IMR-90 (cell line): ENCODE measurements around the gene PTGDR. TPM values are rescaled to one million over a fixed set of nuclear protein-coding genes. Genes with fewer than 3 reads are reported as not detected.

Experiments
- ATAC-seq: fragments of 200-7000 bp; cut with Tn5 transposase; 2 replicates; pipeline ENCODE4 v1.9.1; 2020; ENCODE audit warnings: low read depth, mild to moderate bottlenecking, moderate library complexity
- BruUV-seq: library from RNA; stranded (reverse); fragments of 400-500 nt; replicated peaks from 2 replicates; lab custom pipeline; 2021; lab: Mats Ljungman, UMichigan
- CTCF ChIA-PET: fragments of 300-600 bp; formaldehyde crosslinking; extraction: SDS; loops from one replicate; lab custom pipeline; 2021; ENCODE audit warnings: antibody characterized with exemption; lab: Yijun Ruan, JAX
- POLR2A ChIA-PET: fragments of 300-600 bp; sonication (Branson Sonifier 250); formaldehyde crosslinking; loops from one replicate; lab custom pipeline; 2022; ENCODE audit warnings: antibody characterized with exemption; ENCODE audit not compliant: unreplicated experiment; lab: Charles Lee
- DNase-seq: peaks from one replicate; pipeline ENCODE4 v3.0.0; 2013
- H2AFZ ChIP-seq: replicated peaks from 2 replicates; pipeline ENCODE3; 2013; ENCODE audit warnings: low read length, mild to moderate bottlenecking; ENCODE audit not compliant: poor library complexity
- H2AK5ac ChIP-seq: 2 replicates; pipeline ENCODE4 v1.6.1; 2013; ENCODE audit warnings: low read depth, low read length, inconsistent platforms
- H2AK9ac ChIP-seq: replicated peaks from 2 replicates; pipeline ENCODE3; 2013; ENCODE audit warnings: mild to moderate bottlenecking, low read depth, low read length, moderate library complexity; ENCODE audit not compliant: poor library complexity
- H2BK120ac ChIP-seq: 2 replicates; pipeline ENCODE4 v1.6.1; 2013; ENCODE audit warnings: low read depth, low read length, inconsistent platforms
- H2BK15ac ChIP-seq: 3 replicates; pipeline ENCODE4 v1.6.1; 2013; ENCODE audit warnings: low read depth, low read length, inconsistent platforms
- H2BK20ac ChIP-seq: 2 replicates; pipeline ENCODE4 v1.6.1; 2013; ENCODE audit warnings: low read depth, mild to moderate bottlenecking, inconsistent platforms, low read length, moderate library complexity
- H2BK5ac ChIP-seq: 2 replicates; pipeline ENCODE4 v1.6.1; 2013; ENCODE audit warnings: mild to moderate bottlenecking, low read depth, low read length, inconsistent platforms; ENCODE audit not compliant: poor library complexity, severe bottlenecking
- H3K14ac ChIP-seq: replicated peaks from 2 replicates; pipeline ENCODE4 v1.6.1; 2013; ENCODE audit warnings: low read depth, low read length, inconsistent platforms
- H3K18ac ChIP-seq: 2 replicates; pipeline ENCODE4 v1.6.1; 2013; ENCODE audit warnings: low read depth, low read length, control low read depth
- H3K23ac ChIP-seq: 2 replicates; pipeline ENCODE4 v1.6.1; 2013; ENCODE audit warnings: low read depth, low read length, inconsistent platforms
- H3K27ac ChIP-seq: 2 replicates; pipeline ENCODE4 v1.5.1; 2013; ENCODE audit warnings: mild to moderate bottlenecking, control low read depth, low read length; ENCODE audit not compliant: insufficient read depth
- H3K27me3 ChIP-seq: 2 replicates; pipeline ENCODE4 v1.6.1; 2013; ENCODE audit warnings: low read length; ENCODE audit not compliant: control insufficient read depth, insufficient read depth
- H3K36me3 ChIP-seq: 2 replicates; pipeline ENCODE4 v1.6.1; 2013; ENCODE audit warnings: low read length, mixed read lengths; ENCODE audit not compliant: control insufficient read depth, insufficient read depth
- H3K4ac ChIP-seq: 2 replicates; pipeline ENCODE4 v1.6.1; 2013; ENCODE audit warnings: low read depth, low read length, inconsistent platforms
- H3K4me1 ChIP-seq: 2 replicates; pipeline ENCODE4 v1.6.1; 2013; ENCODE audit warnings: low read length, mixed read lengths; ENCODE audit not compliant: control insufficient read depth, insufficient read depth
- H3K4me2 ChIP-seq: 2 replicates; pipeline ENCODE4 v1.6.1; 2013; ENCODE audit warnings: low read depth, mild to moderate bottlenecking, control low read depth, low read length, moderate library complexity
- H3K4me3 ChIP-seq: 2 replicates; pipeline ENCODE4 v1.5.1; 2013; ENCODE audit warnings: low read depth, mild to moderate bottlenecking, control low read depth, low read length, moderate library complexity; ENCODE audit not compliant: insufficient read depth
- H3K56ac ChIP-seq: 2 replicates; pipeline ENCODE4 v1.6.1; 2013; ENCODE audit warnings: low read length, inconsistent platforms; ENCODE audit not compliant: insufficient read depth; ENCODE audit errors: extremely low read depth
- H3K79me1 ChIP-seq, 2 experiments: 2 replicates each; pipeline ENCODE4 v1.6.1; 2013; ENCODE audit warnings: low read length in 2 of 2, inconsistent platforms in 1 of 2, low read depth in 1 of 2
- H3K9ac ChIP-seq: 2 replicates; pipeline ENCODE4 v1.6.1; 2013; ENCODE audit warnings: low read depth, low read length, control low read depth
- H3K9me1 ChIP-seq: 2 replicates; pipeline ENCODE4 v1.6.1; 2013; ENCODE audit warnings: low read length, inconsistent platforms; ENCODE audit not compliant: insufficient read depth
- H3K9me3 ChIP-seq: 2 replicates; pipeline ENCODE4 v1.6.1; 2013; ENCODE audit warnings: low read length; ENCODE audit not compliant: control insufficient read depth, insufficient read depth
- H4K20me1 ChIP-seq: 2 replicates; pipeline ENCODE4 v1.6.1; 2013; ENCODE audit warnings: low read length, inconsistent platforms; ENCODE audit not compliant: insufficient read depth
- H4K5ac ChIP-seq: 2 replicates; pipeline ENCODE4 v1.6.1; 2013; ENCODE audit warnings: mild to moderate bottlenecking, low read depth, low read length, control low read depth
- H4K8ac ChIP-seq, 2 experiments: 2 replicates each; pipeline ENCODE4 v1.6.1; 2013; ENCODE audit warnings: low read depth in 2 of 2, low read length in 2 of 2, control low read depth in 1 of 2, inconsistent platforms in 1 of 2
- H4K91ac ChIP-seq: 2 replicates; pipeline ENCODE4 v1.6.1; 2013; ENCODE audit warnings: low read depth, low read length, inconsistent platforms; ENCODE audit not compliant: insufficient read depth
- BHLHE40 ChIP-seq: fragments of 150-350 bp; IDR thresholded peaks from 2 replicates; pipeline ENCODE4 v1.6.1; 2016; ENCODE audit warnings: mild to moderate bottlenecking, low read depth, low read length
- CEBPB ChIP-seq: IDR thresholded peaks from 2 replicates; pipeline ENCODE4 v1.6.1; 2012; ENCODE audit warnings: low read depth, low read length, improper control_type of control experiment
- CHD1 ChIP-seq: IDR thresholded peaks from 2 replicates; pipeline ENCODE4 v1.6.1; 2012; ENCODE audit warnings: low read depth, low read length, improper control_type of control experiment
- FOS ChIP-seq: fragments of 150-350 bp; IDR thresholded peaks from 2 replicates; pipeline ENCODE4 v1.6.1; 2016; ENCODE audit warnings: low read depth, low read length
- MAFK ChIP-seq: IDR thresholded peaks from 2 replicates; pipeline ENCODE4 v1.6.1; 2012; ENCODE audit warnings: low read depth, low read length, improper control_type of control experiment
- MAZ ChIP-seq: IDR thresholded peaks from 2 replicates; pipeline ENCODE4 v1.6.1; 2012; ENCODE audit warnings: low read depth, mild to moderate bottlenecking, low read length, improper control_type of control experiment, moderate library complexity, borderline replicate concordance
- MXI1 ChIP-seq: IDR thresholded peaks from 2 replicates; pipeline ENCODE4 v1.6.1; 2012; ENCODE audit warnings: low read depth, mild to moderate bottlenecking, low read length, moderate library complexity, borderline replicate concordance
- NFE2L2 ChIP-seq: fragments of 150-350 bp; IDR thresholded peaks from 2 replicates; pipeline ENCODE4 v1.6.1; 2016; ENCODE audit warnings: low read depth, mild to moderate bottlenecking, low read length
- POLR2A ChIP-seq: IDR thresholded peaks from 2 replicates; pipeline ENCODE4 v1.6.1; 2012; ENCODE audit warnings: mild to moderate bottlenecking, low read depth, low read length
- RAD21 ChIP-seq: IDR thresholded peaks from 2 replicates; pipeline ENCODE4 v1.6.1; 2012; ENCODE audit warnings: low read length, improper control_type of control experiment
- RCOR1 ChIP-seq: IDR thresholded peaks from 2 replicates; pipeline ENCODE4 v1.6.1; 2012; ENCODE audit warnings: mild to moderate bottlenecking, low read length, improper control_type of control experiment; ENCODE audit not compliant: insufficient replicate concordance
- RFX5 ChIP-seq: IDR thresholded peaks from 2 replicates; pipeline ENCODE4 v1.8.0; 2012; ENCODE audit warnings: low read depth, mild to moderate bottlenecking, low read length, moderate library complexity
- SMC3 ChIP-seq: fragments of 150-350 bp; IDR thresholded peaks from 2 replicates; pipeline ENCODE4 v1.6.1; 2016; ENCODE audit warnings: low read depth, mild to moderate bottlenecking, antibody characterized with exemption, low read length, moderate library complexity
- WGBS, 2 experiments: methylation state at CpG; one replicate each; pipeline versions ENCODE4 v1.1.5 to v1.1.7; 2013; ENCODE audit warnings: missing lambda C conversion rate in 2 of 2; ENCODE audit not compliant: insufficient read length in 1 of 2; ENCODE audit errors: extremely low coverage in 2 of 2; 5-methylcytosine and 5-hydroxymethylcytosine counted together
- dilution Hi-C: fragments of 300-500 bp; cut with HindIII; formaldehyde crosslinking; loops from one replicate; pipeline ENCODE4 v1.14.3; 2018; ENCODE audit warnings: low sequenced_read_pairs; ENCODE audit not compliant: unreplicated experiment
- in situ Hi-C: fragments of 300-500 bp; cut with MboI; formaldehyde crosslinking; loops from 3 replicates; pipeline ENCODE4 v1.14.3; 2019; ENCODE audit warnings: low sequenced_read_pairs, inconsistent platforms, mixed read lengths
- intact Hi-C: fragments of 100-400 bp; cut with micrococcal nuclease; formaldehyde crosslinking; loops from 2 replicates; pipeline ENCODE4 v1.10.0; 2022
- polyA plus RNA-seq, 3 experiments: library from polyadenylated mRNA; depleted of rRNA; stranded (reverse); fragments of >200 nt; gene quantifications; 2 replicates each; pipeline ENCODE4 v1.2.3, GENCODE V29; 2012; ENCODE audit warnings: low replicate concordance in 1 of 3
- total RNA-seq: library from RNA; depleted of rRNA; stranded (reverse); fragments of >200 nt; gene quantifications from 2 replicates; pipeline ENCODE4 v1.2.3, GENCODE V29; 2012
- TF ChIP-seq, protein P1 (sequence below): fragments of 150-350 bp; IDR thresholded peaks from 2 replicates; pipeline ENCODE4 v1.6.1; 2016; ENCODE audit warnings: low read depth, mild to moderate bottlenecking, low read length, moderate library complexity, borderline replicate concordance
- TF ChIP-seq, protein P2 (sequence below): conservative IDR thresholded peaks from 2 replicates; pipeline ENCODE4 v1.5.1; 2012; ENCODE audit warnings: mild to moderate bottlenecking, low read depth, low read length, improper control_type of control experiment
- TF ChIP-seq, protein P3 (sequence below): fragments of 150-350 bp; IDR thresholded peaks from 2 replicates; pipeline ENCODE4 v1.6.1; 2017; ENCODE audit warnings: mild to moderate bottlenecking, antibody characterized with exemption, low read length, low read depth

Gene PTGDR
- total and polyA plus RNA-seq, 2 of the 4 experiments (the other 2 are of a cell fraction) = not detected

DNA sequence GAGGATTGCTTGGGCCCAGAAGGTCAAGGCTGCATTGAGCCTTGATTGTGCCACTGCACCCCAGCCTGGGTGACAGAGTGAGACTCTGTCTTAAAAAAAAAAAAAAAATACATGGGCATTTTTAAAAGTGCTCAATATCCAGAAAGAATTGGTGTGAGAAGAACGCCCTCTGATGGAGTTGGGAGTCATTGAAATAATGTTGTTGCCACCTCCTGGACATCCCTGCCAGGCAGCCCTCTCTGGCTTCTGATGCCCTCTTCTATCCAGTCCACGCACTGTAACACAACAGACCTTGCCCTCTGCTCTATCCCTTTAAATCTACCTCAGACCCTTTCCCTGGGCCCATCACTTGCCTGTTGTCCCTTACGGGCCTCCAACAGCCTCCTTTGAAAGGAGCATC, 4.9 kb downstream of the PTGDR start:
- Histone ChIP-seq H3K56ac (no peak overlapping the region), H2BK20ac (no peak overlapping the region), H2BK15ac (no peak overlapping the region), H3K27ac (no peak overlapping the region), H3K9me3 (no peaks in the 10 kb centered on the region), H2BK120ac (no peak overlapping the region), H3K4me1 (peaks cover 4% of the 10 kb centered on the region; the same call in 1 of the 2 replicates), H3K9ac (no peak overlapping the region), H3K79me1 (no peaks in the 10 kb centered on the region), H3K4me3 (no peak overlapping the region), H3K18ac (no peak overlapping the region), H3K36me3 (no peaks in the 10 kb centered on the region), H2AFZ (peak overlapping the region; percentile 48), H2AK9ac (no peak overlapping the region), H3K4ac (no peak overlapping the region), H2AK5ac (no peak overlapping the region), H4K20me1 (no peaks in the 10 kb centered on the region), H4K8ac (no peak overlapping the region), H4K91ac (no peak overlapping the region), H2BK5ac (no peak overlapping the region), H3K14ac (no peak overlapping the region), H4K5ac (no peak overlapping the region), H3K4me2 (no peak overlapping the region), H3K23ac (no peak overlapping the region), H3K9me1 (no peaks in the 10 kb centered on the region), H3K27me3 (peaks cover 29% of the 10 kb centered on the region)
- dilution Hi-C loops = no loop called here
- ChIA-PET POLR2A (no interaction called here), CTCF (no interaction called here)
- intact Hi-C loops = loop anchor here (2.0 to 5.0 kb wide), 2 partner anchors 125 to 276 kb away; no protein-coding TSS in a partner anchor
- BruUV-seq = no TSS peak
- ATAC-seq = peak; percentile 68
- 67% methylated on average over 1 of the region's 3 CpGs; no CpG with 5 or more reads in 1 of the 2 experiments for WGBS, 2 experiments
- in situ Hi-C loops = no loop called here
- DNase-seq = peak; percentile 40
- TF ChIP-seq RAD21 = peak; percentile 56
- no peak for TF ChIP-seq MAZ
- no peak for TF ChIP-seq MXI1
- TF ChIP-seq, protein P1, sequence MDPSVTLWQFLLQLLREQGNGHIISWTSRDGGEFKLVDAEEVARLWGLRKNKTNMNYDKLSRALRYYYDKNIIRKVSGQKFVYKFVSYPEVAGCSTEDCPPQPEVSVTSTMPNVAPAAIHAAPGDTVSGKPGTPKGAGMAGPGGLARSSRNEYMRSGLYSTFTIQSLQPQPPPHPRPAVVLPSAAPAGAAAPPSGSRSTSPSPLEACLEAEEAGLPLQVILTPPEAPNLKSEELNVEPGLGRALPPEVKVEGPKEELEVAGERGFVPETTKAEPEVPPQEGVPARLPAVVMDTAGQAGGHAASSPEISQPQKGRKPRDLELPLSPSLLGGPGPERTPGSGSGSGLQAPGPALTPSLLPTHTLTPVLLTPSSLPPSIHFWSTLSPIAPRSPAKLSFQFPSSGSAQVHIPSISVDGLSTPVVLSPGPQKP = no peak
- no peak for TF ChIP-seq RFX5
- no peak for TF ChIP-seq BHLHE40
- no peak for TF ChIP-seq NFE2L2
- peak; percentile 41 for TF ChIP-seq SMC3
- TF ChIP-seq, protein P2, sequence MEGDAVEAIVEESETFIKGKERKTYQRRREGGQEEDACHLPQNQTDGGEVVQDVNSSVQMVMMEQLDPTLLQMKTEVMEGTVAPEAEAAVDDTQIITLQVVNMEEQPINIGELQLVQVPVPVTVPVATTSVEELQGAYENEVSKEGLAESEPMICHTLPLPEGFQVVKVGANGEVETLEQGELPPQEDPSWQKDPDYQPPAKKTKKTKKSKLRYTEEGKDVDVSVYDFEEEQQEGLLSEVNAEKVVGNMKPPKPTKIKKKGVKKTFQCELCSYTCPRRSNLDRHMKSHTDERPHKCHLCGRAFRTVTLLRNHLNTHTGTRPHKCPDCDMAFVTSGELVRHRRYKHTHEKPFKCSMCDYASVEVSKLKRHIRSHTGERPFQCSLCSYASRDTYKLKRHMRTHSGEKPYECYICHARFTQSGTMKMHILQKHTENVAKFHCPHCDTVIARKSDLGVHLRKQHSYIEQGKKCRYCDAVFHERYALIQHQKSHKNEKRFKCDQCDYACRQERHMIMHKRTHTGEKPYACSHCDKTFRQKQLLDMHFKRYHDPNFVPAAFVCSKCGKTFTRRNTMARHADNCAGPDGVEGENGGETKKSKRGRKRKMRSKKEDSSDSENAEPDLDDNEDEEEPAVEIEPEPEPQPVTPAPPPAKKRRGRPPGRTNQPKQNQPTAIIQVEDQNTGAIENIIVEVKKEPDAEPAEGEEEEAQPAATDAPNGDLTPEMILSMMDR = peak; percentile 50
- TF ChIP-seq MAFK = no peak
- no peak for TF ChIP-seq FOS
- TF ChIP-seq, protein P3, sequence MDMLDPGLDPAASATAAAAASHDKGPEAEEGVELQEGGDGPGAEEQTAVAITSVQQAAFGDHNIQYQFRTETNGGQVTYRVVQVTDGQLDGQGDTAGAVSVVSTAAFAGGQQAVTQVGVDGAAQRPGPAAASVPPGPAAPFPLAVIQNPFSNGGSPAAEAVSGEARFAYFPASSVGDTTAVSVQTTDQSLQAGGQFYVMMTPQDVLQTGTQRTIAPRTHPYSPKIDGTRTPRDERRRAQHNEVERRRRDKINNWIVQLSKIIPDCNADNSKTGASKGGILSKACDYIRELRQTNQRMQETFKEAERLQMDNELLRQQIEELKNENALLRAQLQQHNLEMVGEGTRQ = no peak
- TF ChIP-seq POLR2A = no peak
- TF ChIP-seq CEBPB = no peak
- TF ChIP-seq RCOR1 = no peak
- TF ChIP-seq CHD1 = no peak
